ENCODE results near the gene FAS. TPM values are rescaled to one million over a fixed set of nuclear protein-coding genes. Genes with fewer than 3 reads are reported as not detected.

FAS gene
- total RNA-seq (1 to 10 TPM; 6.4 to 9.0 TPM), polyA plus RNA-seq (ENCODE audit: insufficient read length in 2 of 2) (1 to 10 TPM; 4.5 to 5.1 TPM)
- long read RNA-seq, donor 1 = 0 reads
- long read RNA-seq, donor 2 = 0 reads
- long read RNA-seq, donor 3 = 0 reads
- long read RNA-seq, donor 4, partial matches to known transcripts = 14 of 18 reads
- long read RNA-seq, donor 4, other reads (novel, unspliced or antisense) = 0 of 18 reads

DNA sequence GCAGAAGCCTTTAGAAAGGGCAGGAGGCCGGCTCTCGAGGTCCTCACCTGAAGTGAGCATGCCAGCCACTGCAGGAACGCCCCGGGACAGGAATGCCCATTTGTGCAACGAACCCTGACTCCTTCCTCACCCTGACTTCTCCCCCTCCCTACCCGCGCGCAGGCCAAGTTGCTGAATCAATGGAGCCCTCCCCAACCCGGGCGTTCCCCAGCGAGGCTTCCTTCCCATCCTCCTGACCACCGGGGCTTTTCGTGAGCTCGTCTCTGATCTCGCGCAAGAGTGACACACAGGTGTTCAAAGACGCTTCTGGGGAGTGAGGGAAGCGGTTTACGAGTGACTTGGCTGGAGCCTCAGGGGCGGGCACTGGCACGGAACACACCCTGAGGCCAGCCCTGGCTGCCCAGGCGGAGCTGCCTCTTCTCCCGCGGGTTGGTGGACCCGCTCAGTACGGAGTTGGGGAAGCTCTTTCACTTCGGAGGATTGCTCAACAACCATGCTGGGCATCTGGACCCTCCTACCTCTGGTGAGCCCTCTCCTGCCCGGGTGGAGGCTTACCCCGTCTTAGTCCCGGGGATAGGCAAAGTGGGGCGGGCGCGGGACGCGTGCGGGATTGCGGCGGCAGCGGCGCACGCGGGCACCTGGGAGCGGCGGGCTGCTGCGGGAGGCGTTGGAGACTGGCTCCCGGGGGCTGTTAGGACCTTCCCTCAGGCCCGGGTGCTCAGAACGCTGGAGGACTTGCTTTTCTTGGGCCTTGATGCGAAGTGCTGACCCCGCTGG, at the start of gene FAS:
Gene FAS (plus strand): TSS at position 415 of the 777 bp plus-strand sequence. CDS start 79 bp downstream, at position 494.
- WGBS (ENCODE audit: insufficient coverage) = under 1% methylated on average over 51 of the region's 51 CpGs
- Histone ChIP-seq H3K36me3 (ENCODE audit: control insufficient read depth, insufficient read depth, low read length) (no peaks in the 10 kb centered on the region), H3K27ac (ENCODE audit: low read depth, low read length) (peak within 1 kb of the TSS; percentile 67), H3K27me3 (ENCODE audit: control insufficient read depth, insufficient read depth, low read length) (peaks cover 9% of the 10 kb centered on the region), H3K4me1 (ENCODE audit: control insufficient read depth, insufficient read depth, low read length) (peaks cover 9% of the 10 kb centered on the region), H3K4me3 (ENCODE audit: low read depth, low read length) (peak within 1 kb of the TSS; percentile 78), H3K9me3 (ENCODE audit: control insufficient read depth, insufficient read depth, low read length) (no peaks in the 10 kb centered on the region)
- peak in 2 of 6 donors; percentile 23 to 67 for DNase-seq (ENCODE audit: low read depth in 4 of 6, low spot score in 6 of 6)

DNA sequence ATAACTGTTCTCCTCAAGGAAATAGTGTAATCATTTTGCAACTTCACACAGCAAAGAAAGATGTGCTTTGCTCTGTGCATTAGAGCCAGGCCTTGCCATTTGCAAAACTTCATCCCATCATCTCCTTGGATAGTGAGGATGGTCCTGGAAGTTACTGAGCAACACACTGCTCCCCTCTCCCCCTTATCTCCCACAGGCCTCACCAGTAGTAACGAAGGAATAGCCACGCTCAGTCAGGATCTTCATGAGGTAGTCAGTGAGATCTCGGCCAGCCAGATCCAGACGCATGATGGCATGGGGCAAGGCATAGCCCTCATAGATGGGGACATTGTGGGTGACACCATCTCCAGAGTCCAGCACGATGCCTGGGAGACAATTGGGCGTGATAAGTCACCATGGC, 49.6 kb upstream of the FAS start:
- H3K27ac ChIP-seq (ENCODE audit: low read depth, low read length) = no peak overlapping the region
- H3K9me3 ChIP-seq (ENCODE audit: control insufficient read depth, insufficient read depth, low read length) = no peaks in the 10 kb centered on the region
- H3K36me3 ChIP-seq (ENCODE audit: control insufficient read depth, insufficient read depth, low read length) = no peaks in the 10 kb centered on the region
- no peak overlapping the region for H3K4me3 ChIP-seq (ENCODE audit: low read depth, low read length)
- H3K4me1 ChIP-seq (ENCODE audit: control insufficient read depth, insufficient read depth, low read length) = no peaks in the 10 kb centered on the region
- 99% methylated on average over 6 of the region's 6 CpGs for WGBS (ENCODE audit: insufficient coverage)
- H3K27me3 ChIP-seq (ENCODE audit: control insufficient read depth, insufficient read depth, low read length) = no peaks in the 10 kb centered on the region
- no peak for DNase-seq (ENCODE audit: low read depth in 4 of 6, low spot score in 6 of 6)

DNA sequence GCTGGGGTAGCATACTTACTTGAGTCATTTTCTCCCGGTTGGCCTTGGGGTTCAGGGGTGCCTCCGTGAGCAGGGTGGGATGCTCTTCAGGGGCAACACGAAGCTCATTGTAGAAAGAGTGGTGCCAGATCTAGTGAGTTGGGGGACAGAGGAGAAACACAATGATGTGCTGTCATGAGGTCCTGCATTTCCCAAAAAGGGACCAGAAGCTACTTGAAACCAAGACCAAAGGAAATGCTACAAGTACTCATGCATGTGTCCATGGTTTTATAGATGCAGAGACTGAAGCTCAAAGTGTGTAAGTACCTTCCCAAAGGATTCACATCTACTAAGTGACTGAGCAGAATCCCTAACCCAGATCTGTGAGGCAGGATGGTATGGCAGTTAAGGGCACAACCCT, 46.8 kb upstream of the FAS start:
- DNase-seq (ENCODE audit: low read depth in 4 of 6, low spot score in 6 of 6) = no peak
- Histone ChIP-seq H3K27ac (ENCODE audit: low read depth, low read length) (no peak overlapping the region), H3K4me1 (ENCODE audit: control insufficient read depth, insufficient read depth, low read length) (no peaks in the 10 kb centered on the region), H3K36me3 (ENCODE audit: control insufficient read depth, insufficient read depth, low read length) (no peaks in the 10 kb centered on the region), H3K4me3 (ENCODE audit: low read depth, low read length) (no peak overlapping the region), H3K9me3 (ENCODE audit: control insufficient read depth, insufficient read depth, low read length) (no peaks in the 10 kb centered on the region), H3K27me3 (ENCODE audit: control insufficient read depth, insufficient read depth, low read length) (no peaks in the 10 kb centered on the region)
- WGBS (ENCODE audit: insufficient coverage) = 96% methylated on average over 3 of the region's 3 CpGs

DNA sequence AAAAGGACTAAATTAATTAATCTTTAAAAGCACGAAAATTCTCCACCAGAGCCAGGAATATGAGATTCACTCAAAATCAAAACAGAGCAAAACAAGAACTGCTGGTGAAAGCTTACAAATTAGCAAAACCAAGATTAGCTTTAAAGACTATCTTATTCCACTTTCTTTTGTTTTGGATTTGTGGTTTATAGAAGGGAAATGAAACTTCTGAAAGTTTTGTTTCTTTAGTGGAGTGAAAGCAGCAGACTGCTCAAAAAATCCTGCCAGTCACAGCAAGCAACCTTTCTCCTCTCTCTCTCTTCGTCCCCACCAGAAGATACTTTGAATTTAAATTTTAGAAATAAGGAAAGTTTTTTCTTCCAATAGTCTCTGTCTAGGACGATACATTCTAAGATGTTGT, 45.8 kb upstream of the FAS start:
- WGBS (ENCODE audit: insufficient coverage) = no CpG with 5 or more reads among the region's 3 CpGs
- no peak for DNase-seq (ENCODE audit: low read depth in 4 of 6, low spot score in 6 of 6)
- H3K4me1 ChIP-seq (ENCODE audit: control insufficient read depth, insufficient read depth, low read length) = no peaks in the 10 kb centered on the region
- H3K27ac ChIP-seq (ENCODE audit: low read depth, low read length) = no peak overlapping the region
- H3K36me3 ChIP-seq (ENCODE audit: control insufficient read depth, insufficient read depth, low read length) = no peaks in the 10 kb centered on the region
- no peak overlapping the region for H3K4me3 ChIP-seq (ENCODE audit: low read depth, low read length)
- H3K9me3 ChIP-seq (ENCODE audit: control insufficient read depth, insufficient read depth, low read length) = no peaks in the 10 kb centered on the region
- no peaks in the 10 kb centered on the region for H3K27me3 ChIP-seq (ENCODE audit: control insufficient read depth, insufficient read depth, low read length)

DNA sequence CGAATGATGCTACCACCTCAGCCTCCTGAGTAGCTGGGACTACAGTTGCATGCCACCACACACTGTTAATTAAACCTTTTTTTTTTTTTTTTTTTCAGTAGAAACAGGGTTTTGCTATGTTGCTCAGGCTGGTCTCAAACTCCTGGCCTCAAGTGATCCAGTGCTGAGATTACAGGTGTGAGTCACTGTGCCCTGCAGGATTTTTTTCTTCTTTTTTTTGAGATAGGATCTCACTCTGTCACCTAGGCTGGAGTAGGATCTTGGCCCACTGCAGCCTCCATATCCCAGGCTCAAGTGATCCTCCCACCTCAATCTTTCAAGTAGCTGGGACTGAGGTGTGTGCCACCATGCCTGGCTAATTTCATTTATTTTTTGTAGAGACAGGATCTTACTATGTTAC, 44.4 kb upstream of the FAS start:
- no peak for DNase-seq (ENCODE audit: low read depth in 4 of 6, low spot score in 6 of 6)
- no peak overlapping the region for H3K4me3 ChIP-seq (ENCODE audit: low read depth, low read length)
- H3K9me3 ChIP-seq (ENCODE audit: control insufficient read depth, insufficient read depth, low read length) = no peaks in the 10 kb centered on the region
- no peaks in the 10 kb centered on the region for H3K36me3 ChIP-seq (ENCODE audit: control insufficient read depth, insufficient read depth, low read length)
- H3K4me1 ChIP-seq (ENCODE audit: control insufficient read depth, insufficient read depth, low read length) = no peaks in the 10 kb centered on the region
- no peaks in the 10 kb centered on the region for H3K27me3 ChIP-seq (ENCODE audit: control insufficient read depth, insufficient read depth, low read length)
- H3K27ac ChIP-seq (ENCODE audit: low read depth, low read length) = no peak overlapping the region
- no CpG with 5 or more reads among the region's 1 CpG for WGBS (ENCODE audit: insufficient coverage)

DNA sequence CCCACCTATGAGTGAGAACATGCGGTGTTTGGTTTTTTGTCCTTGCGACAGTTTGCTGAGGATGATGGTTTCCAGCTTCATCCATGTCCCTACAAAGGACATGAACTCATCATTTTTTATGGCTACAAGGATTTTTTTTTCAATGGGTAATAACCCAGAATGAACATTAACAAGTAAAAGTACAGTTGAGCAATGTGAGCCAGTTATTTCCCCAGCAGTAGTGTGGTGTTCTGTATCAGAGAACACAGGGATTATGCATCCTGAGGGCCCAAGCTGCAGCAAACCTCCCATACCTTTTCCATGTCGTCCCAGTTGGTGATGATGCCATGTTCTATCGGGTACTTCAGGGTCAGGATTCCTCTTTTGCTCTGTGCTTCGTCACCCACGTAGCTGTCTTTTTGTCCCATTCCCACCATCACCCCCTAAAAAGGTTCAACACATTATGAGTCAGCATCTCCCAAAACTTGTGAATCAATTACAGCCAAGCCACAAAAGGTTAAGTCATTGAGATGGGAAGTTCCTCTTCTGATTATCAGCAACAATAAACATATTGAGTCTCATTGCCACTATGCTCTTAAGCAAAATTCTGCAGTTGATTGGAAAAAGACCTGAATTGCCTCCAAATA, 43.5 kb upstream of the FAS start:
- Histone ChIP-seq H3K27ac (ENCODE audit: low read depth, low read length) (no peak overlapping the region), H3K9me3 (ENCODE audit: control insufficient read depth, insufficient read depth, low read length) (no peaks in the 10 kb centered on the region), H3K4me1 (ENCODE audit: control insufficient read depth, insufficient read depth, low read length) (peaks cover 6% of the 10 kb centered on the region), H3K36me3 (ENCODE audit: control insufficient read depth, insufficient read depth, low read length) (no peaks in the 10 kb centered on the region), H3K27me3 (ENCODE audit: control insufficient read depth, insufficient read depth, low read length) (no peaks in the 10 kb centered on the region), H3K4me3 (ENCODE audit: low read depth, low read length) (no peak overlapping the region)
- no peak for DNase-seq (ENCODE audit: low read depth in 4 of 6, low spot score in 6 of 6)
- 90% methylated on average over 2 of the region's 6 CpGs for WGBS (ENCODE audit: insufficient coverage)

DNA sequence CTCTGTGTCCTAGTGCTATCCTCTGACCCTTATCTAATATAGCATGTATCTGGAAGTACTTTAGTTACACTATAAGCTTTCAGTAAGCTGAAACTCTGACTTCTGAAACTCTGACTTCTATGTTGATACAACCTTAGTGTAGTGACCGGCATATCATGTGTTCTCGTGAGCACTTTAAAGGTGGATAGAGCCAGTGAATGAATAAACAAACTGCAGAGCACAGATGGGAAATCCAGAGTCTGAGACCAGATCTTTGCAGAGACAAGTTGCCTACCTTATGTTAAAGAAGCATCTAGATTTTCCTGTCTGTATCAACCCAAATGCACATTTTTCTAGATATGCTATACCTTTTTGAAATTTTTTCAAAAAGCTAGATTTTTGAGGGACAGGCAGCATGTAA, 41.5 kb upstream of the FAS start:
- Histone ChIP-seq H3K4me3 (ENCODE audit: low read depth, low read length) (no peak overlapping the region), H3K27ac (ENCODE audit: low read depth, low read length) (no peak overlapping the region), H3K36me3 (ENCODE audit: control insufficient read depth, insufficient read depth, low read length) (no peaks in the 10 kb centered on the region), H3K4me1 (ENCODE audit: control insufficient read depth, insufficient read depth, low read length) (peaks cover 11% of the 10 kb centered on the region), H3K27me3 (ENCODE audit: control insufficient read depth, insufficient read depth, low read length) (no peaks in the 10 kb centered on the region), H3K9me3 (ENCODE audit: control insufficient read depth, insufficient read depth, low read length) (no peaks in the 10 kb centered on the region)
- WGBS (ENCODE audit: insufficient coverage) = 67% methylated on average over 1 of the region's 2 CpGs
- DNase-seq (ENCODE audit: low read depth in 4 of 6, low spot score in 6 of 6) = no peak

DNA sequence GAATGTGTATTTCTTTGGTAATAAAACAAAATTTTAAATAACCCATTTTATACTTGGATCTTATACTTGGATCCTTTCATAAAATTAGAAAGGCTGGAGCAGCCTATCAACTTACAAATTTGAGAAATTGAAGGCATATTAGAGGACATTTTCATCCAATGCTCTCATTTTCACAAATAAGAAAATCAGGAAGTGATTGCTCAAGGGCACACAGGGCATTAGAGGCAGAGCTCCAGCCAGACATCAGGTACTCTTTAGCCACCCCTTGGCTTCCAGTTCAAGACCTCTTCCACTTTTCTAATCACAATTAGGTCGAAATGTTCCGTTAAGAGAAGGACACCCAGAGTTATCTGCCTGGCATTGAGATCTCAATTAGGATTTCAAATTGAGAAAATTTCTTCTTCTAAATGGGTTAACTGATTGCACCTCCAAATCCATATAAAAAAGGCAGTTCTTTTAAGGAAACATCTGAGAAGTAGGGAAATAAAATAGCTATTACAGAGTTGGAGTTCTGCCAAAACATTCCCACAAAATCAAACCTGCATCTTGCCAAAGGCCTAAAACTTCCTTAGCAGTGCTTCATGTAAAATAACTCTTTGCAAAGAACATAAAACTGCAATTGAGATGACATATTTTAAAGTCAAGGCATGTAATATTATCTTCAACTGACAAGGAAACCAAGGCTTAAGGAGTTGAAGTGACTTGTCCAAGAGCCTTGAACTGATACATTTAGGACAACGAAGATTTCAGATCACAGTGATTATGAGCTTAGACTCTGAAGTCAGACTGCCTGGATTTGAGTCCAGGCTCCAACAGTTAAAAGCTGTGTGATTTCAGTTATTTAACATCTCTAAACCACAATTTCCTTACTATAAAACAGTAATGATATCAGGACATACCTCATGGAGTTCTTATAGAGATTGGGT, 40.4 kb upstream of the FAS start:
- DNase-seq (ENCODE audit: low read depth in 4 of 6, low spot score in 6 of 6) = peak in 1 of 6 donors; percentile 53
- no peaks in the 10 kb centered on the region for H3K9me3 ChIP-seq (ENCODE audit: control insufficient read depth, insufficient read depth, low read length)
- H3K27me3 ChIP-seq (ENCODE audit: control insufficient read depth, insufficient read depth, low read length) = no peaks in the 10 kb centered on the region
- peaks cover 11% of the 10 kb centered on the region for H3K4me1 ChIP-seq (ENCODE audit: control insufficient read depth, insufficient read depth, low read length)
- no peak overlapping the region for H3K4me3 ChIP-seq (ENCODE audit: low read depth, low read length)
- H3K27ac ChIP-seq (ENCODE audit: low read depth, low read length) = no peak overlapping the region
- H3K36me3 ChIP-seq (ENCODE audit: control insufficient read depth, insufficient read depth, low read length) = no peaks in the 10 kb centered on the region
- WGBS (ENCODE audit: insufficient coverage) = no CpG with 5 or more reads among the region's 3 CpGs

DNA sequence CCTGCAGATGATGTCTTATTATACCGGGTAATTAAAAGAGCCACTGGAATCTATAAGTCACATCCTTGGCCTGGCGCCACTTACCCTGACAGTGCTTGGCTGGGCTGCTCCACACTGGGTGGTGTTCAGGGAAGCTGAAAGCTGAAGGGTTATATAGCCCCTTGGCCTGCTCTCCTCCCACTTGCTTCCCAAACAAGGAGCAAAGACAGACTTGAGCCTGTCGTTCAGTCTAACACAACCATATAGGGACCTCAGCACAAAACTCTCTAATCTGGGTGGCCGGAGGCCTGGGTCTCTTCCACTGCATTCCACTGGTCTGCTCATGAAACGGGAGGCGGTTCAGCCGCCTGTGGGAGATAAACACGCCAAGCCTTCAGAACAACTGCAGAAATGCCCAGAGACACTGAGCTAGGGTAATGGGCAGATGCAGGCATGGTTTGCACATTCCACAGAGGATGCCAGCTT, 37.9 kb upstream of the FAS start, which contains the start of gene ACTA2:
Gene ACTA2 (minus strand): TSS at position 127 of the 465 bp plus-strand sequence. CDS start 3,843 bp downstream, outside the sequence.
- Histone ChIP-seq H3K36me3 (ENCODE audit: control insufficient read depth, insufficient read depth, low read length) (no peaks in the 10 kb centered on the region), H3K9me3 (ENCODE audit: control insufficient read depth, insufficient read depth, low read length) (no peaks in the 10 kb centered on the region), H3K4me3 (ENCODE audit: low read depth, low read length) (no peak within 1 kb of the TSS), H3K27me3 (ENCODE audit: control insufficient read depth, insufficient read depth, low read length) (no peaks in the 10 kb centered on the region), H3K4me1 (ENCODE audit: control insufficient read depth, insufficient read depth, low read length) (peaks cover 11% of the 10 kb centered on the region), H3K27ac (ENCODE audit: low read depth, low read length) (peak within 1 kb of the TSS; percentile 48)
- 59% methylated on average over 8 of the region's 8 CpGs for WGBS (ENCODE audit: insufficient coverage)
- DNase-seq (ENCODE audit: low read depth in 4 of 6, low spot score in 6 of 6) = peak in 2 of 6 donors; percentile 30 to 63
